Measurements from ENCODE around the gene RASEF. TPM values are rescaled to one million over a fixed set of nuclear protein-coding genes. Genes with fewer than 3 reads are reported as not detected.

The RASEF gene
- total RNA-seq, 3 donors from 2014 or later (not counting 1 experiment from before 2014, with no cell fraction given) = not detected

DNA sequence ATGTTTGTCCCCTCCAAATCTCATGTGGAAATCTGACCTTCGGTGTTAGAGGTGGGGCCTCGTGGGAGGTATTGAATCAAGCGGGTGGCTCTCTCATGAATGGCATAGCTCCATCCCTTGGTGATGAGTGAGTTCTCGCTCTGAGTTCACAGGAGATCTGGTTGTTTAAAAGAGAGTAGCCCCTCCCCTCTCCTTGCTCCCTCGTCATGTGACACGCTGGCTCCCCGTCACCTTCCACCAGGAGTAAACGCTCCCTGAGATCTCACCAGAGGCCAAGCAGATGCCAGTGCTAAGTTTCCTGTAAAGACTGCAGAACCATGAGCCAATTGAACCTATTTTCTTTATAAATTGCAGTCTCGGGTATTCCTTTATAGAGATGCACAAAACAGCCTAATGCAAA is 74.5 kb downstream of the RASEF start:
- Mint-ChIP-seq H3K36me3 (no peaks in the 10 kb centered on the region), H3K27ac (no peak overlapping the region), H3K27me3 (ENCODE audit: low read depth in 2 of 2) (no peaks in the 10 kb centered on the region), H3K9me3 (peaks cover 5 to 7% of the 10 kb centered on the region in 2 donors), H3K4me3 (no peak overlapping the region), H3K4me1 (no peaks in the 10 kb centered on the region)
- WGBS (ENCODE audit: insufficient coverage) = 94% methylated on average over 7 of the region's 9 CpGs
- intact Hi-C loops (cut with micrococcal nuclease) = no loop called here
- Histone ChIP-seq H3K4me1 (ENCODE audit: control insufficient read depth, insufficient read depth, low read length) (no peaks in the 10 kb centered on the region), H3K9me3 (ENCODE audit: control insufficient read depth, insufficient read depth, low read length) (no peaks in the 10 kb centered on the region), H3K4me3 (ENCODE audit: low read length) (no peak overlapping the region), H3K27me3 (ENCODE audit: control insufficient read depth, insufficient read depth, low read length) (no peaks in the 10 kb centered on the region), H3K36me3 (ENCODE audit: control insufficient read depth, insufficient read depth, low read length) (no peaks in the 10 kb centered on the region), H3K27ac (ENCODE audit: low read length) (no peak overlapping the region)
- no peak for ATAC-seq
- no peak for TF ChIP-seq CTCF (IDR thresholded peaks at IDR 0.05)
- no peak for DNase-seq

DNA sequence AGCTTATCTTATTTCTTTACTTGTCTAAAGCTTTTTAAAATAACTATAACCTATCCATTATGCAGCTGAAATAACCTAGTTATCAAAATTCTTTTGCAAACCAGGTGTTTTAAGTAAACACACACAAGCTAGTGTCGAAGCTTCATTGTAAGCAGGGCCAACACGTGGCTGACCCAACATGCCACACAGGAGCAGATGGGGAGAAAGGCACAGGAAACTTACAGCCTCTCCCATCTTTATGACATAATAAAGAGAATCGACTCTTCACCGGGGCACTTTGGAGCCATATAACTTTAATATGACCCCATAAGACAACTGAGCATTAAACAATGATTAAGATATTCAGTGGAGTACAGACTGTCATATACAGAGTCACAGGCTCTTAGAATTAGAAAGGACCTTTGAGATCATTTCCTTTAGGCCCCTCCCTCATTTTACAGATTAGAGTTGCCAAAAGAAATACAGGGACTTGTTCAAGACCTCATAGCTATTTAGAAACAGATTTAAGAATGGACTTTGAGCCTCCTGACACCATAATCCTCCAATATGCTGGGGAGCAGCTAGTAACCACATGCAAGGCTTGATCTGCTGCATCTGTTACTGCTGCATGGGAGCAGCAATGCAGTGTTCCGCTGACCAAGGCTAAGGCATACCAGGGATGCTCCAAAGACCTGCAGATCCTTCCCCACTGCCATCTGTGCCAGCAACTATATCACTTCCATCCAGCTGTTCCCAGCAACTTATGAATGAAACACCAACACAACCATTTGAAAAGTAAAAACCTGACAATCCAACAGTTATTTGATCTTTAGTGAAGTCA is 75.4 kb downstream of the RASEF start:
- Mint-ChIP-seq H3K36me3 (no peaks in the 10 kb centered on the region), H3K27ac (no peak overlapping the region), H3K27me3 (ENCODE audit: low read depth in 2 of 2) (no peaks in the 10 kb centered on the region), H3K4me3 (no peak overlapping the region), H3K4me1 (no peaks in the 10 kb centered on the region), H3K9me3 (peaks cover 5 to 7% of the 10 kb centered on the region in 2 donors)
- DNase-seq (no peak), ATAC-seq (no peak)
- TF ChIP-seq CTCF (IDR thresholded peaks at IDR 0.05) = no peak
- no peaks in the 10 kb centered on the region for H3K27me3 ChIP-seq (ENCODE audit: control insufficient read depth, insufficient read depth, low read length)
- intact Hi-C loops (cut with micrococcal nuclease) = no loop called here
- WGBS (ENCODE audit: insufficient coverage) = 68% methylated on average over 5 of the region's 5 CpGs
- H3K36me3 ChIP-seq (ENCODE audit: control insufficient read depth, insufficient read depth, low read length) = no peaks in the 10 kb centered on the region
- H3K4me3 ChIP-seq (ENCODE audit: low read length) = no peak overlapping the region
- no peaks in the 10 kb centered on the region for H3K4me1 ChIP-seq (ENCODE audit: control insufficient read depth, insufficient read depth, low read length)
- H3K27ac ChIP-seq (ENCODE audit: low read length) = no peak overlapping the region
- no peaks in the 10 kb centered on the region for H3K9me3 ChIP-seq (ENCODE audit: control insufficient read depth, insufficient read depth, low read length)

DNA sequence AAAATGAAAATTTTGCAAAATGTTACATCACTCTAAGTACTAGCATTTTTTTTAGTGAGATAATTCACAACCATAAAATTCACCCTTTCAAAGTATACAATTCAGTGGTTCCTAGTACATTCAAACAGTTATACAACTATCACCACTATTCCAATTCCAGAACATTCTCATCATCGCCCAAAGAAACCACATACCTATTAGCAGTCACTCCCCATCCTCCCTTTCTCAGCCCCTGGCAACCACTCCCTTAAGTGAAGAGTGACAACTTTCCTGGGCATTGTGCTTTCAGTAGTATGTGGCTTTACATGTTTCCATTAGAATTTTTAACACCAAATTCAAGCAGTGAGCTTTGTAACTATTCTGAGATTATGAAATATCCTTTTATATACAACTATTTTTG is 81.4 kb downstream of the RASEF start:
- DNase-seq = no peak
- H3K9me3 ChIP-seq (ENCODE audit: control insufficient read depth, insufficient read depth, low read length) = no peaks in the 10 kb centered on the region

More for the DNA sequence above, 81.4 kb downstream of the RASEF start:
- TF ChIP-seq CTCF (IDR thresholded peaks at IDR 0.05) = no peak
- Mint-ChIP-seq H3K4me3 (no peak overlapping the region), H3K27me3 (ENCODE audit: low read depth in 2 of 2) (no peaks in the 10 kb centered on the region), H3K4me1 (no peaks in the 10 kb centered on the region), H3K36me3 (no peaks in the 10 kb centered on the region), H3K27ac (no peak overlapping the region), H3K9me3 (peaks cover 3 to 7% of the 10 kb centered on the region in 2 donors)
- no peak overlapping the region for H3K4me3 ChIP-seq (ENCODE audit: low read length)
- WGBS (ENCODE audit: insufficient coverage) = 73% methylated on average over 1 of the region's 1 CpG
- no peak overlapping the region for H3K27ac ChIP-seq (ENCODE audit: low read length)
- H3K36me3 ChIP-seq (ENCODE audit: control insufficient read depth, insufficient read depth, low read length) = no peaks in the 10 kb centered on the region
- H3K4me1 ChIP-seq (ENCODE audit: control insufficient read depth, insufficient read depth, low read length) = no peaks in the 10 kb centered on the region
- intact Hi-C loops (cut with micrococcal nuclease) = no loop called here
- H3K27me3 ChIP-seq (ENCODE audit: control insufficient read depth, insufficient read depth, low read length) = no peaks in the 10 kb centered on the region
- ATAC-seq = no peak

Measured in natural killer cell (primary cell).